IMR-90 (cell line): Measurements from ENCODE around the gene METTL2B.

ENCODE experiments used
- BHLHE40 ChIP-seq: fragments of 150-350 bp; IDR thresholded peaks from 2 replicates; pipeline ENCODE4 v1.6.1; 2016; ENCODE audit warnings: mild to moderate bottlenecking, low read depth, low read length
- CEBPB ChIP-seq: IDR thresholded peaks from 2 replicates; pipeline ENCODE4 v1.6.1; 2012; ENCODE audit warnings: low read depth, low read length, improper control_type of control experiment
- CHD1 ChIP-seq: IDR thresholded peaks from 2 replicates; pipeline ENCODE4 v1.6.1; 2012; ENCODE audit warnings: low read depth, low read length, improper control_type of control experiment
- MXI1 ChIP-seq: IDR thresholded peaks from 2 replicates; pipeline ENCODE4 v1.6.1; 2012; ENCODE audit warnings: low read depth, mild to moderate bottlenecking, low read length, moderate library complexity, borderline replicate concordance
- NFE2L2 ChIP-seq: fragments of 150-350 bp; IDR thresholded peaks from 2 replicates; pipeline ENCODE4 v1.6.1; 2016; ENCODE audit warnings: low read depth, mild to moderate bottlenecking, low read length
- POLR2A ChIP-seq: IDR thresholded peaks from 2 replicates; pipeline ENCODE4 v1.6.1; 2012; ENCODE audit warnings: mild to moderate bottlenecking, low read depth, low read length
- RAD21 ChIP-seq: IDR thresholded peaks from 2 replicates; pipeline ENCODE4 v1.6.1; 2012; ENCODE audit warnings: low read length, improper control_type of control experiment
- RFX5 ChIP-seq: IDR thresholded peaks from 2 replicates; pipeline ENCODE4 v1.8.0; 2012; ENCODE audit warnings: low read depth, mild to moderate bottlenecking, low read length, moderate library complexity
- SMC3 ChIP-seq: fragments of 150-350 bp; IDR thresholded peaks from 2 replicates; pipeline ENCODE4 v1.6.1; 2016; ENCODE audit warnings: low read depth, mild to moderate bottlenecking, antibody characterized with exemption, low read length, moderate library complexity
- TF ChIP-seq, protein P1 (sequence below): conservative IDR thresholded peaks from 2 replicates; pipeline ENCODE4 v1.5.1; 2012; ENCODE audit warnings: mild to moderate bottlenecking, low read depth, low read length, improper control_type of control experiment
- TF ChIP-seq, protein P2 (sequence below): fragments of 150-350 bp; IDR thresholded peaks from 2 replicates; pipeline ENCODE4 v1.6.1; 2017; ENCODE audit warnings: mild to moderate bottlenecking, antibody characterized with exemption, low read length, low read depth
- TF ChIP-seq, protein P3 (sequence below): fragments of 150-350 bp; IDR thresholded peaks from 2 replicates; pipeline ENCODE4 v1.6.1; 2016; ENCODE audit warnings: low read depth, mild to moderate bottlenecking, low read length, moderate library complexity, borderline replicate concordance

DNA sequence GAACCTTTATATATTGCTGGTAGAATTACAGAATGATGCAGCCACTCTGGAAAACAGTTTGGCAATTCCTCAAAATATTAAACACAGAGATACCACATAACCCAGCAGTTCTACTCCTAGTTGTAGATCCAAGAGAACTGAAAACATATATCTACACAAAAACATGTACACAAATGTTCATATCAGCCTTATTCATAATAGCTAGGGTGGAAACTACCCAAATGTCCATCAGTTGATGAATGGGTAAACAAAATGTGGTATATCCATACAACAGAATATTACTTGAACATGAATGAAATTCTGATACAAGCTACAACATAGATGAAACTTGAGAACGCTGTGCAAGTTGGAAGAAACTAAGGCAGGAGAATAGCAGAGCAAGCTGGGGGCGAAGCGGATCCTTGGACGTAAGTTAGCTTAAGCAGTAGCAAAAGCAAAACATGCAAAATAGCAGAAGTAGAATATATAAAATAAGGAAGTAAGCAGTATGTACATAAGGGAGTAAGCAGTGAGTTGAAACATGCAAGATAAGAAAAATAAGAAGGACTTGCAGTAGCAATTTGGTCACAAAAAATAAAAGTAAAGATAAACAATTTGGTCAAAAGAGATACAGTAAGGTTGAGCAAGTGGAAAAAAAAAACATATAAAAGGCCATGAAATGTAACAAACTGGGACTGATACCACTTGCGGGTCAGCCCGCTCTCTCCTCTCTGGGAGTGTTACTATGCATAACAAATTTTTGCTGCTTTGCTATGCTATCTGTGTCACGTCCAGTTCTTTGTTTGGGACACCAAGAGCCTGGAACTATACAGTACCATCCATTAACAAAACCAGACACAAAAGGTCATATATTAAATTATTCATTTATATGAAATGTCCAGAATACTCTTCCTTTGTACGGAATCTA is 38.9 kb upstream of the METTL2B start:
- TF ChIP-seq POLR2A (no peak), CEBPB (no peak), RFX5 (no peak), BHLHE40 (no peak), CHD1 (no peak), MXI1 (no peak), NFE2L2 (no peak), RAD21 (no peak), SMC3 (no peak)
- TF ChIP-seq, protein P1, sequence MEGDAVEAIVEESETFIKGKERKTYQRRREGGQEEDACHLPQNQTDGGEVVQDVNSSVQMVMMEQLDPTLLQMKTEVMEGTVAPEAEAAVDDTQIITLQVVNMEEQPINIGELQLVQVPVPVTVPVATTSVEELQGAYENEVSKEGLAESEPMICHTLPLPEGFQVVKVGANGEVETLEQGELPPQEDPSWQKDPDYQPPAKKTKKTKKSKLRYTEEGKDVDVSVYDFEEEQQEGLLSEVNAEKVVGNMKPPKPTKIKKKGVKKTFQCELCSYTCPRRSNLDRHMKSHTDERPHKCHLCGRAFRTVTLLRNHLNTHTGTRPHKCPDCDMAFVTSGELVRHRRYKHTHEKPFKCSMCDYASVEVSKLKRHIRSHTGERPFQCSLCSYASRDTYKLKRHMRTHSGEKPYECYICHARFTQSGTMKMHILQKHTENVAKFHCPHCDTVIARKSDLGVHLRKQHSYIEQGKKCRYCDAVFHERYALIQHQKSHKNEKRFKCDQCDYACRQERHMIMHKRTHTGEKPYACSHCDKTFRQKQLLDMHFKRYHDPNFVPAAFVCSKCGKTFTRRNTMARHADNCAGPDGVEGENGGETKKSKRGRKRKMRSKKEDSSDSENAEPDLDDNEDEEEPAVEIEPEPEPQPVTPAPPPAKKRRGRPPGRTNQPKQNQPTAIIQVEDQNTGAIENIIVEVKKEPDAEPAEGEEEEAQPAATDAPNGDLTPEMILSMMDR = no peak
- TF ChIP-seq, protein P2, sequence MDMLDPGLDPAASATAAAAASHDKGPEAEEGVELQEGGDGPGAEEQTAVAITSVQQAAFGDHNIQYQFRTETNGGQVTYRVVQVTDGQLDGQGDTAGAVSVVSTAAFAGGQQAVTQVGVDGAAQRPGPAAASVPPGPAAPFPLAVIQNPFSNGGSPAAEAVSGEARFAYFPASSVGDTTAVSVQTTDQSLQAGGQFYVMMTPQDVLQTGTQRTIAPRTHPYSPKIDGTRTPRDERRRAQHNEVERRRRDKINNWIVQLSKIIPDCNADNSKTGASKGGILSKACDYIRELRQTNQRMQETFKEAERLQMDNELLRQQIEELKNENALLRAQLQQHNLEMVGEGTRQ = no peak
- TF ChIP-seq, protein P3, sequence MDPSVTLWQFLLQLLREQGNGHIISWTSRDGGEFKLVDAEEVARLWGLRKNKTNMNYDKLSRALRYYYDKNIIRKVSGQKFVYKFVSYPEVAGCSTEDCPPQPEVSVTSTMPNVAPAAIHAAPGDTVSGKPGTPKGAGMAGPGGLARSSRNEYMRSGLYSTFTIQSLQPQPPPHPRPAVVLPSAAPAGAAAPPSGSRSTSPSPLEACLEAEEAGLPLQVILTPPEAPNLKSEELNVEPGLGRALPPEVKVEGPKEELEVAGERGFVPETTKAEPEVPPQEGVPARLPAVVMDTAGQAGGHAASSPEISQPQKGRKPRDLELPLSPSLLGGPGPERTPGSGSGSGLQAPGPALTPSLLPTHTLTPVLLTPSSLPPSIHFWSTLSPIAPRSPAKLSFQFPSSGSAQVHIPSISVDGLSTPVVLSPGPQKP = no peak
